Frontal cortex (tissue), 4 donors: Measurements from ENCODE around the gene CLUH. TPM values are rescaled to one million over a fixed set of nuclear protein-coding genes. Genes with fewer than 3 reads are reported as not detected.

Experiments
- DNase-seq, 2 donors: peaks; one replicate each; pipeline ENCODE4 v3.0.0; 2012; ENCODE audit warnings: low spot score in 2 of 2
- FAIRE-seq: peaks from 2 replicates; lab custom pipeline; 2012; peaks lifted over from hg19 to GRCh38; lab: Jason Lieb, UNC
- total RNA-seq: library from RNA; depleted of rRNA; stranded (reverse); fragments of >200 nt; gene quantifications from one replicate; pipeline ENCODE4 v1.2.3, GENCODE V29; 2014
- donor health status: control.
- donor health status: control.
- donor health status: control.

CLUH gene
- total RNA-seq, result 24.1 TPM

DNA sequence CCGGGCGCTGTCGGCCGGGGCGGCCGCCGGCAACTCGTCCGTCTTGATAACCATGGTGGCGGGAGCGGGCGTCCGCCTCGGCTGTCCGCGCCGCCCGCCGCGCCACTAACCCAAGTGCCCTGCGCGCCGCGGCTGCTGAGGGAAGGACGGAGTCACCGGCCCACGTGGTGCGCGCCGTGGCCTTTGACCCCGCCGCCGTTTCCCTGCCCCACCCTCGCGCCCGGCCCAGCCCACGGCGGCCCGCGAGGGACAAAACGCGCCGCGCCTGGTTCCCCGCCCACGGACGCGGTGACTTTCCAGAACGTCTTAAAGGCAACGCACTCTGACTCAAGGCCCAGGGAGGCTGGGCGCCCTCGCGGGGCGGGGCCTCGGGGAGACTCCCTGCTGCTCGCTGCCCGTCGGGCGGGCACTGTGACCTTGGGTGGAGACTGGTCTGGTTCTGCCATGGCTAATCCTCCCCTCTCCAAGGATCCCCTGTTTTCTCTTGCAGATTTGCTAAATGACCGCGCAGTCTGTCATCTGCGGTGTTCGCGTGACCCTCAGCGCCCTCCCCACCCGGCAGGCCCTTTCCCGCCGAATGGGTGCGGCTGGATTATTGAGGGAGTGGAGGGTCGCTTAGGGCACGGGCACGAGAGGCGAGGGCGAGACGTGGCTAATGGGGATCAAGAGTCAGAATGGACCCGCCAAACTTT is at the start of gene CLUH:
Gene CLUH (minus strand): TSS at position 157 of the 692 bp plus-strand sequence. CDS start 103 bp downstream, at position 54.
- FAIRE-seq (no peak), DNase-seq (peak; percentile 100)

DNA sequence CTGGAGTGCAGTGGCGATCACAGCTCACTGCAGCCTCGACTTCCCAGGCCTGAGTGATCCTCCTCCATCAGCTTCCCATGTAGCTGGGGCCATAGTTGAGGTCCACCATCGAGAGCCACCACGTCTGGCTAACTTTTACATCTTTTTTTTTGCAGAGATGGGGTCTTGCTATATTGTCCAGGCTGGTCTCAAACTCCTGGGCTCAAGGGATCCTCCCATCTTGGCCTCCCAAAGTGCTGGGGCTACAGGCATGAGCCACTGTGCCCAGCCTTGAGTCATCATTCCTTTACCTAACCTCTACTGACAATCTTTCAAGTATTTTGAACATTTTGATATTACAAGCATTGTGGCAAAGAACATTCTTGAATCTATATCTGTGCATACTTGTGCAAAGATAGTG is 47.3 kb upstream of the CLUH start:
- no peak for FAIRE-seq

DNA sequence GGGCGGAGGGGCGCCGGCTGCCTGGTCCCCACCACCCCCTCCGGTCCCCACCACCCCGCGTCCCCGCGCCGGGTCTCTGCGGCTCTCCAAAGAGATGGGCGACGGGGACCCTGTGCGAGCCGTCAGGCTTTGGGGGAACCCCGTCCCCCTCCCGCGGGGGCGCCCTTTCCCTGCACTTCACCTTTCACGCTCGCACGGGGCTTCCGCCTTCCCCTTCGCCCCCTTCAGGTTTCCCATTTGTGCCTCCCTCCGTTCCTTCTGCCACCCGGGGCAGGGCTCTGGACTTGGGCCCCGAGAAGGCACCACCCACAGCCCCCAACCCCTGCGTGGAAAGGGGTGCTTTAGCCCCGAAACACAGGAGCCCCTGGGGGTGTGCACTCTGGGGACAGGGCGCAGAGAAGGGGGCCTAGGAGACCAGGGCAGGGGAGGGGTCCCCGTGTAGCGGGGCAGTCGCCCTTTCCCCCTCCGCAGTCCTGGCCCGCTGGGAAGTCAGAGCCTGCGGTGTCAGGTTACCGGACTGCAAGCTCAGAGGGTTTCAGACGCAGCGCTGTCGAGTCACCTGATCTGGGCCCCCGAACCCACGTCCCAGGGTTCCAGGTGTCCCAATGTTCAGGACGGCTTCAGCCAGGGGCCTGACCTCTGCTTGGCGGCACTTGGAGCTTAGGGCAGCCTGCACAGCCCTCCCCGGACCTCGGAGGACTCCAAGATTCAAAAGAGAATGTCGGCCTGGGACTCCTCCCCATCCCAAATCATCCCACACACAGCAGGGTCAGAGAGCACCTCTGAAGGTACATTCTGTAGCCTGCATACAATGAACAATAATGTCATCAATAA is 44.5 kb upstream of the CLUH start:
- FAIRE-seq (no peak), DNase-seq (no peak)

More for the DNA sequence above, 47.3 kb upstream of the CLUH start:
- DNase-seq, result no peak

GRCh38 chr17:2751491-2751890 is 39.9 kb upstream of the CLUH start:
- no peak for DNase-seq
- FAIRE-seq, result no peak

- FAIRE-seq (no peak), DNase-seq (no peak)
Measured at GRCh38 chr17:2750721-2751120, 39.2 kb upstream of the CLUH start.

DNA sequence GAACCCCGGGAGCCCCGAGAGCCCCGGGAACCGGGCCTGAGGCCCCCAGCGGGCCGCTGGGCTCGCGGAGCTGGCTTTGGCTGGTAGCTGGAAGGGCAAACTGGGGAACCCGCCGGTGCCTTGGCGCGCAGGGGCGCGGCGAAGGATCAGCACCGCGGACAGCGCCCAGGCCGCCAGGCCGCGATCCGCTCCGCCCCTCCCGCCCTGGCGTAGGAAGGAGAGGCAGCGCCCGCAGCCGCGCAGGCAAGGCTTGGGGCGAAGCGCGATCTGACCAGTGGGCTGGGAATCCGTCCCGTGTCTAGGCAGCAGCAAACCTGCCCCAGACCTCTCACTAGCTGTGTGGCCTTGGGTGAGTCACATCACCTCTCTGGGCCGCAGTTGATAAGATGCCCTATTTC is 38.2 kb upstream of the CLUH start:
- no peak for FAIRE-seq
- peak; percentile 80 to 81 for DNase-seq

GRCh38 chr17:2749058-2749783 is 37.7 kb upstream of the CLUH start, which contains the start of gene CCDC92B:
Gene CCDC92B (minus strand): TSS chr17:2749652. CDS start chr17:2735145, 14,507 bp downstream.
- DNase-seq (peak in 1 of 2 donors; percentile 42), FAIRE-seq (no peak)

- DNase-seq, result peak in 1 of 2 donors; percentile 40
- no peak for FAIRE-seq
Measured at GRCh38 chr17:2745317-2746037, 33.9 kb upstream of the CLUH start.

DNA sequence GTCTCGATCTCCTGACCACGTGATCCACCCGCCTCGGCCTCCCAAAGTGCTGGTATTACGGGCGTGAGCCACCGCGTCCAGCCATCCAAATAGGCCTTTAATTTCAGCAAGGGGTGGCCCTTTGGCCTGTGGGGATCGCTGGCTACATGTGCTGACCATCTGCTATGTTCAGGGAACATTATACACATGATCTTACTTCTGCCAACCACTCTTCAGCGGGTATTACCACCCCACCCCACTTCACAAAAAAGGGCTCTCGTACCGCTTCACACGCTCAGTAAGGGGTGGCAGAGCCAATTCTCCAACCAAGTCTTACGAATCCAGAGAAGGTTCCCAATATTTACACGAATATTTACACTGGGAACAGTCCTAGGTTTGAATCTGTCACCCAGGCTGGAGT is 26.1 kb upstream of the CLUH start:
- no peak for FAIRE-seq
- DNase-seq, result no peak

- DNase-seq (no peak), FAIRE-seq (no peak)
Measured at GRCh38 chr17:2736956-2737355, 25.4 kb upstream of the CLUH start.

GRCh38 chr17:2735896-2736295 is 24.3 kb upstream of the CLUH start:
- DNase-seq, result no peak
- no peak for FAIRE-seq

DNA sequence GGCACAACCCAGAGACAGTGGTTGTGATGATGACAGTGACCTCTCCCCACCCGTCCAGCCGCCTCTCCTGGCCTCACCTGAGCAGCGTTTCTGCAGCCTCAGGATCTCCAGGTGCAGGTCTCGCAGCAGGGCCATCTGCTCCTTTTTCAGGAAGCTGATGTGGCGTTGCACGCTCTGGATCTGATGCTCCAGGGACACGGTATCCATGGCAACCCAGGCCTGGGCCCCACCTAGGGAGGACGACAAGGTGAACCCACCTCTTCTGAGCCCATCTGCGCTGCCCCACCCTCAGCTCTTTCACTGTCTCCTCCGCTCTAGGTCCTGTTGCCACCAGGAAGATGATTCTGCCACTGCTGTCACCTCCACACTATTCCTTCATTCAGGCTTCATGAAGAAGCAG is 23.4 kb upstream of the CLUH start:
- no peak for DNase-seq
- FAIRE-seq, result no peak

DNA sequence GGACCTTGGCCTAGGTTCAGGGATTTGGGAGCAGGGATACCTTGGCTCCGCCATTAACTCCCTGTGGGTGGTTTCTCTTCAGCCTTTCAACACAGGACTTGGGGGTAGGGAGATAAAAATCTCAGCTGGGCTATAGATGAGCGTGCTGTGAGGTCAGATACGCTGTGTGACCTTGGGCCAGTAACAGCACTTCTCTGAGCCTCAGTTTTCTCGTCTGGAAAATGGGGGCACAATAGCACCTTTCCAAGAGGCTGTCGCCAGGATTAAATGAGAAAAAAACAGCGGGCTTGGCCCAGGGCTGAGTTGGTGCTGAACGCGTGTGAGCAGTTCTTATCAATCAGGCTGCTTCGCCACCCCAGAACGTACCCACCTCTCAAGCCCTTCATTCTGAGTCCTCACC is 20.2 kb upstream of the CLUH start:
- DNase-seq, result no peak

DNA sequence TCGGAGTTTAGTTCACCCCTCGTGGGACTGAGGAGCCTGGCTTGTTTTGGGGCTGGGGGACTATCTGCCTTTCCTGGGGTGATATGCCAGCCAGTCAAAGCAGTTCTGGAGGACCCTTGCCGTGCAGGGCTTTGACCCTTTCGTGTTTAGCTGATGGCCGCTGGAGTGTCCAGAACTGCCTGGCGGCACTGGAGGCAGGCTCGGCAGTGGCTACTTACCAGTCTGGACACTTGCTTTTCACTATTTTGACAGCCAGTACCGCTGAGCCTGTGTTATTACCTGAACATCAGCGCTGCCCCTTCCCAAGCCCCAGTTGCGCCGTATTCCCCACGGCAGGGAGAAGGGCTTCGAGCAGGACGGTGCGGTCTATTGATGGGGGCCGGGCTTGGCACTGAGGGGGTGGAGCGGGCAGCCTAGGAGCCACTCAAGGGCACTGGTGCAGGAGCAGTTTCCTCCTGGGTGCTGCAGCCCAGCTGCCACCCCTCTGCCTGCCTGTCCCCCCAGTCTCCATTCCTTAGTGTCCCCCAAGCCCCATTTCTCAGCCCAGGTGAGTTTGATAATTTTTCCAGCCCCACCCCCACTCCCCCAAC is 19.3 kb upstream of the CLUH start:
- DNase-seq (no peak), FAIRE-seq (no peak)

More for the DNA sequence above, 20.2 kb upstream of the CLUH start:
- FAIRE-seq, result no peak

- FAIRE-seq, result no peak
Measured at GRCh38 chr17:2724784-2725164, 13.2 kb upstream of the CLUH start.

GRCh38 chr17:2723997-2724783 is 12.6 kb upstream of the CLUH start:
- DNase-seq (peak in 1 of 2 donors; percentile 38), FAIRE-seq (no peak)

More at GRCh38 chr17:2724784-2725164, 13.2 kb upstream of the CLUH start:
- DNase-seq, result peak; percentile 68

DNA sequence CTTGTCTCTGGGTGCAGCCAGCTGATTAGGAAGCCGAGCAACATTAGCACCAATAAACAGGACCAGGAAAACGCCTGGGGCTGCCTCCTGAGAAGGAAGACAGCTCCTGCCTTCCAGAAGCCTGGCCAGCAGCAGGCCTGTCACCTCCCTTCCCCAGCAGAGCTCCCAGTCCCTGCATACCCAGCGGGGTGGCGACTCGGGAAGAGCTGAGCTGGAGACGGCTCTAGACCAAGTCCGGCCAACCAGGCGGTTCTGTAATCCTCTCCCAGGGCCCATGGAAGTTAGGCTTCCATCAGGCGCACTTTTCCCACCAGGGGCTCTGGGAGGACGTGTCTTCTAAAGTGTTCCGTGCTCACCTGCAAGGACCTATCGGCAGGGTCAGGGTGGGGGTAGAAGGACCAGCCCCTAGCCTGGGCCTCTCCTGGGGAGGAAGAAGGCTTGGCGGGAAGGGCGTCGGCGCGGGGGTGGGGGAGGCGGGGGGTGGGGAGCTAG is 12.0 kb upstream of the CLUH start:
- peak in 1 of 2 donors; percentile 37 for DNase-seq
- FAIRE-seq, result no peak

DNA sequence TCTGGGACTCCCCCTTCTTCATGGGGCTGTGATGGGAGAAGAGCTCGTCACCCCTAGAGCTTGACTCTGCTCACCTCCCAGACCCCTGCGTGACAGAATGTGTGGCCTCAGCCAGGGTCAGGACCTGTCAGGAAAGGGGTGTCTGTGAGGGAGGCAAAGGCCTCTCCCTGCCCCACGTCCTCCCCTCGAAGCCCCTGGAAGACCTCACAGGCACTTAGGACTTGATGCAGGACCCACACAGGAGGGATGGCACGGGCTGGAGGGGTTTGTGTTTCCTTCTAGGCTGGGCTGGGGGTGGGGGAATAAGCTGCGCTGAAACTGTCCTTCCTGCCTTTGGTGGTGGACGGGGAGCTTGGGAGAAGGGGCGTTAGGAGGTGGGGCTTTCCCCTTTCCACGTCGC is 11.0 kb upstream of the CLUH start:
- FAIRE-seq (no peak), DNase-seq (no peak)
